Activated naive CD4-positive, alpha-beta T cell treated with anti-CD3 and anti-CD28 coated beads, Interleukin-2, amount 50 U/mL, for 24 hours (primary cell): ENCODE data around the gene BSDC1.

Source experiments
- H3K27ac Mint-ChIP-seq: one replicate; pipeline ENCODE4 v1.8.0; 2021; ENCODE audit warnings: mild to moderate bottlenecking, mixed read lengths
- H3K27me3 Mint-ChIP-seq: one replicate; pipeline ENCODE4 v1.8.0; 2021; ENCODE audit warnings: mixed read lengths
- H3K36me3 Mint-ChIP-seq: one replicate; pipeline ENCODE4 v1.8.0; 2021; ENCODE audit warnings: mixed read lengths
- H3K4me1 Mint-ChIP-seq: one replicate; pipeline ENCODE4 v1.8.0; 2021; ENCODE audit warnings: mixed read lengths
- H3K4me3 Mint-ChIP-seq: one replicate; pipeline ENCODE4 v1.8.0; 2021; ENCODE audit warnings: mild to moderate bottlenecking, mixed read lengths
- H3K9me3 Mint-ChIP-seq: one replicate; pipeline ENCODE4 v1.8.0; 2021; ENCODE audit warnings: mixed read lengths

Gene BSDC1

DNA sequence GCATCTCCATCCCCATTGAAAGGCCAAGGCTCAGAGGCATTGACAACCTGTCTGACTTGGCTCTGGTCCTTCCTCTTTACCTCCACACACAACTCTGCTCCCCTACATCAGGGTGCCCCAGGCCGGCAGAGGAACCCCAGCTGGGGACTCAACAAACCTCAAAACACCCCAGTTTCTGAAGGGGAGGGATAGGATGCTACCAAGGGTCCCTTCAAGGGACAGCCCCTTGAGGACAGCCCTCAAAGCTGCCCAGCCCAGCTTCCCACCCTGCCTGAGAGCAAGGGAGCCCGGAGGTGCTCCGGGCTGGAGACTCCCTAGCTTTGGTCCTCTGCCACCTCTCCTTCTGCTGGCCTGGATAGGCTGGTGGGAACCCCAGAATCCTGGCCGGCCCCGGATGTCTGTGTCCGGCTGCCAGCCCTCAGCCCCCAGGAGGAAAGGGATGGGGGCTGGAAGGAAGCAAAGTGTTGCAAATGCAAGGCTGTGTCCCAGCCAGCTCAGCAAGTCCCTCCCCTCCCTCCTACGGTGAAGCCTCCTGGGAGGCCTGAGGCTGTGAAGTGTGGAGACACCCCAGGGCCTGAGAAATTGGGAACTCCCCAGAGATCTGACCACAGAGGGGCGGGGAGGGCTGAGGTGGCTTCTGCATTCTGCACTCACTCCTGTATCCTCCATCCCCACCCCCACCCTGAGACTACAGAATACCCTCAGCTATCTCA is 57.1 kb downstream of the BSDC1 start:
- H3K27ac Mint-ChIP-seq = peak overlapping the region; percentile 74

GRCh38 chr1:32336591-32336932 is 57.7 kb downstream of the BSDC1 start:
- H3K4me3 Mint-ChIP-seq = peak overlapping the region; percentile 71
- H3K27me3 Mint-ChIP-seq = no peaks in the 10 kb centered on the region
- no peak overlapping the region for H3K27ac Mint-ChIP-seq
- peaks cover 49% of the 10 kb centered on the region for H3K4me1 Mint-ChIP-seq
- no peaks in the 10 kb centered on the region for H3K9me3 Mint-ChIP-seq
- H3K36me3 Mint-ChIP-seq = peaks cover 2% of the 10 kb centered on the region

More for the DNA sequence above, 57.1 kb downstream of the BSDC1 start:
- Mint-ChIP-seq H3K27me3 (no peaks in the 10 kb centered on the region), H3K4me1 (peaks cover 49% of the 10 kb centered on the region), H3K9me3 (no peaks in the 10 kb centered on the region), H3K4me3 (peak overlapping the region; percentile 71), H3K36me3 (no peaks in the 10 kb centered on the region)

- Mint-ChIP-seq H3K27ac (peak within 1 kb of the TSS; percentile 91), H3K9me3 (no peaks in the 10 kb centered on the region), H3K4me1 (peaks cover 49% of the 10 kb centered on the region), H3K27me3 (no peaks in the 10 kb centered on the region), H3K4me3 (peak within 1 kb of the TSS; percentile 91), H3K36me3 (peaks cover 4% of the 10 kb centered on the region)
Observed at GRCh38 chr1:32335790-32336590, 58.3 kb downstream of the BSDC1 start, which contains the start of gene MARCKSL1. Gene MARCKSL1, minus strand, starts transcription at chr1:32336233. Its CDS starts 200 bp downstream, at chr1:32336033.

DNA sequence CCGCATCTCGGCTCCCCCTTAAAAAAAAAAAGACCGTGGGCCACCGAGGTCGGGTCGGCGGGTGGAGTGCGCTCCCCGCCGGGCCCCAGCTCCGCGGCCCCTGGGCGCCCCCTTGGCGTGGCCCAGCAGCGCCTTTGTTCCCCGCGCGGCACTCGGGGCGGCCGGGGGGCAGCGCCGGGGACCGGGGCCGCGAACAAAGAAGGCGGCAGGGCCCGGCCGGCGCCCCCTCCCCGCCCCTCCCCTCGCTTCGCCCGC is 58.8 kb downstream of the BSDC1 start:
- H3K9me3 Mint-ChIP-seq = no peaks in the 10 kb centered on the region
- peak overlapping the region; percentile 91 for H3K4me3 Mint-ChIP-seq
- H3K27me3 Mint-ChIP-seq = no peaks in the 10 kb centered on the region
- H3K36me3 Mint-ChIP-seq = peaks cover 4% of the 10 kb centered on the region
- no peak overlapping the region for H3K27ac Mint-ChIP-seq
- peaks cover 49% of the 10 kb centered on the region for H3K4me1 Mint-ChIP-seq

GRCh38 chr1:32334864-32335534 is 59.2 kb downstream of the BSDC1 start:
- Mint-ChIP-seq H3K36me3 (peaks cover 4% of the 10 kb centered on the region), H3K9me3 (no peaks in the 10 kb centered on the region), H3K27me3 (no peaks in the 10 kb centered on the region), H3K4me3 (peak overlapping the region; percentile 91), H3K27ac (peak overlapping the region; percentile 91), H3K4me1 (peaks cover 49% of the 10 kb centered on the region)

DNA sequence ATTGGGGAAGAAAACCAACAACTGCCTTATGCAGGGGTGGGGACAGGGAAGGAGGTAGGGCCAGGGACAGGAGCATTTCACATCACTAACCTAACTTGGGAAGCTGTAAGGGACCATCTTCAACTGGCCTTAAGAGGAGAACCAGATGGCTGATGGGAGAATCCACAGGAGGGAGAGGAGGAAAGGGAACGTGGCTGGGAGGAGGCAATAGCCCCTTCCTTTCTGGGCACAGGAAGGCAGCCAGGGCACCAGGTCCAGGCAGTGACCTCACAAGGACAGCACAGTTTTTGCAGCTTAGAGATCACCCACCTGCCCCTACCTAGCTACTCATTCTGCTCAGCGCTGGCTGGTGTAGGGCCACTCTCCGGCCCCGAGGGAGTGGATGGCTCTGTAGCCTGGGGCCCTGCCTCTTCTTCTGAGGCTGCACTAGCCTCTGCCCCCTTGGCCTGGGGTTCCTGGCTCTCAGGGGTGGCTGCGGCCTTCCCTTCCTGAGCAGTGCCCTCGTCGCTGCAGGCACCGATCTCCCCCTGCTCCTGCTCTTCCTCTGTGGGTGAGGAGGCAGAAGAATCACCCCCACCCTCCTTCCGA is 59.9 kb downstream of the BSDC1 start:
- Mint-ChIP-seq H3K36me3 (peaks cover 7% of the 10 kb centered on the region), H3K4me3 (peak overlapping the region; percentile 91), H3K9me3 (no peaks in the 10 kb centered on the region), H3K27me3 (no peaks in the 10 kb centered on the region), H3K4me1 (peaks cover 48% of the 10 kb centered on the region), H3K27ac (peak overlapping the region; percentile 91)

DNA sequence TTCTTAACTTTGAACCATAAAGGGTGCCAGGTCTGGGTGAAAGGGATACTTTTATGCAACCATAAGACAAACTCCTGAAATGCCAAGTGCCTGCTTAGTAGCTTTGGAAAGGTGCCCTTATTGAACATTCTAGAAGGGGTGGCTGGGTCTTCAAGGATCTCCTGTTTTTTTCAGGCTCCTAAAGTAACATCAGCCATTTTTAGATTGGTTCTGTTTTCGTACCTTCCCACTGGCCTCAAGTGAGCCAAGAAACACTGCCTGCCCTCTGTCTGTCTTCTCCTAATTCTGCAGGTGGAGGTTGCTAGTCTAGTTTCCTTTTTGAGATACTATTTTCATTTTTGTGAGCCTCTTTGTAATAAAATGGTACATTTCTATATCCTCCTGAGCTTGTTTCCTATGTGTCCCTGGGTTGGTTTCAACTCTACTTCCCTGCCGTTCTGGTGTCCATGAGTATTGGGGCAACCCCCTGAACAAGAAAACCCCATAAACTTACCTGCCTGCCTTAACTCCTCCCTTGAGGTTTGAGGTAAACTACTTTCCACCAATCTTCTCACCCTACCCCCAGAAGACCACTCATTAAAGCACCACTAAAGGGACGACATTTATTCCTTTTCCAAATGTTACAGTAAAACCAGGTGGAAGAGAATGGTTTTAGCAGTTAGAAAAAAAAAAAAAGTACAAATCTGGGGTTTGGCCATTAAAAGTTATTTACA is 60.8 kb downstream of the BSDC1 start:
- peaks cover 9% of the 10 kb centered on the region for H3K36me3 Mint-ChIP-seq
- peak overlapping the region; percentile 57 for H3K27ac Mint-ChIP-seq
- H3K4me3 Mint-ChIP-seq = peak overlapping the region; percentile 58
- no peaks in the 10 kb centered on the region for H3K9me3 Mint-ChIP-seq
- H3K27me3 Mint-ChIP-seq = no peaks in the 10 kb centered on the region
- H3K4me1 Mint-ChIP-seq = peaks cover 42% of the 10 kb centered on the region

DNA sequence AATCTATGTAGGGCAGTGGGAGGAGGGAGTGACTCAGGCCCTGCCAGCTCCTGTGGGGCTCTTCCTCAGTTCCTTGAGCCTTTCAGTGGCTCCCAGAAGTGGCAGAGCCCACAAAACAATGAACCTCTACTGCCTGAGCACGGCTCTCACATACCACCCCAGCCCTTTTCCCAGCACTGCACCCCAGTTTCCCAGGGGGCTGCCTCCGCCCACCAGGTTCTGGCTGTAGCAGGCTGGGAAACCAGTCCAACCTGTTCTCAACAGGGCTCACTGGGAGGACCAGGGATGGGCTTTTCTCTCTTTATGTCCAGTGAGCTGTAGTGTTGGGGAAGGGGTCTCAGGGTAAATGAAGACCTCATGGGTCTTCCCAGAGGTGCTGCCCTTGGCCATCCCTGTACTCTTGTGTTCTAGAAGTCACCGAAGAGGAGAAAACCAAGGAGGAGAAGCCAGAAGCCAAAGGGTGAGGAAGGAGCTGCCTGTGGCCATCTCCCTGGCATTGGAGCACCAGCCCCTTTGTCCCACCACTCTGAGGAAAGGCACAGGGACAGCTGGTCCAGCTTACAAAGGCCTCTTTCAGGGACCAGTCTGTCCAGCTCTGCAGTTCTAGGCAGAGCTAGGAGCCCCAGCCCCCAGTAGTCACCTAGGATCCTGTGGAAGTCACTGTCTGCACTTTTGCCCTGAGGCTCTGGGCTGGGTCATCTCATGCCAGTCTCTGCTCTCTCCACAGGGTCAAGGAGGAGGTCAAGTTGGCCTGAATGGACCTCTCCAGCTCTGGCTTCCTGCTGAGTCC is 61.8 kb downstream of the BSDC1 start:
- Mint-ChIP-seq H3K27ac (peak overlapping the region; percentile 30), H3K36me3 (peaks cover 11% of the 10 kb centered on the region), H3K4me3 (no peak overlapping the region), H3K27me3 (no peaks in the 10 kb centered on the region), H3K4me1 (peaks cover 34% of the 10 kb centered on the region), H3K9me3 (no peaks in the 10 kb centered on the region)

DNA sequence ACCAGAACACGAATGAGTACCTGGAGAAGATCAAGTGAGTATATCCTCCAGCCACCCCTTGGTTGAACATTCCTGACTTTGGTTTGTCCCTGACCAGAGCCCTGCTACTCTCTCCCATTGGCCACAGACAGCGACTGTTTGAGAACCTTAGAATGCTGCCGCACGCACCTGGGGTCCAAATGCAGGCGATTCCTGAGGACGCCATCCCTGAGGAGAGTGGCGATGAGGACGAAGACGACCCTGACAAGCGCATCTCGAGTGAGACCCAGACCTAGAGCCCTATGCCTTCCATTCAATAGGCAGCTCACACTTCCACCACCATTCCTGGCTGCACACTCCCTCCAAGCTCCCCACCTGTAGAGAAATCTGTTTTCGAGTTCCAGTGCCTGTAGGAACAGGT is 62.7 kb downstream of the BSDC1 start:
- peak overlapping the region; percentile 31 for H3K27ac Mint-ChIP-seq
- peaks cover 13% of the 10 kb centered on the region for H3K36me3 Mint-ChIP-seq
- no peaks in the 10 kb centered on the region for H3K9me3 Mint-ChIP-seq
- no peak overlapping the region for H3K4me3 Mint-ChIP-seq
- H3K27me3 Mint-ChIP-seq = no peaks in the 10 kb centered on the region
- peaks cover 26% of the 10 kb centered on the region for H3K4me1 Mint-ChIP-seq

DNA sequence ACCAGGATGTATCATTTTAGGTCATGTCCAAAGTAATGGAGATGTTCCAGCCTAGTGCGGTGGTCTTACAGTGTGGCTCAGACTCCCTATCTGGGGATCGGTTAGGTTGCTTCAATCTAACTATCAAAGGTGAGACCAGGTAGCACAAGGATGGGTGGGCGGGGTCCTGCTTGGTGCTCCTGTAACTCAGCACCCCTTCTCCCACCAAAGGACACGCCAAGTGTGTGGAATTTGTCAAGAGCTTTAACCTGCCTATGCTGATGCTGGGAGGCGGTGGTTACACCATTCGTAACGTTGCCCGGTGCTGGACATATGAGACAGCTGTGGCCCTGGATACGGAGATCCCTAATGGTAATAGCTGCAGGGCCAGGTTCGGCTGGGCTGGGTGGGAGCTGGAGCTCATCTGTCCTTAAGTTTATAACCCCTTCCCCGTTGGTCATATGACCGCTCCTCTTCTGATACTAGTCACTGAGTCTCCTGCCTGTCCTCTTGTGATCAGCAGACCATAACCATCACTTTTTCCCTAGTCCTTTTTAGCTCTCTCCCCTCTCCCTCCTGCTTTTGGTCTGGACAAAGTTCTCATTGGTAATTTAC is 63.6 kb downstream of the BSDC1 start:
- peaks cover 26% of the 10 kb centered on the region for H3K4me1 Mint-ChIP-seq
- no peak overlapping the region for H3K27ac Mint-ChIP-seq
- no peaks in the 10 kb centered on the region for H3K27me3 Mint-ChIP-seq

GRCh38 chr1:32329931-32330466 is 64.2 kb downstream of the BSDC1 start:
- Mint-ChIP-seq H3K36me3 (peaks cover 16% of the 10 kb centered on the region), H3K4me3 (no peak overlapping the region), H3K27ac (peak overlapping the region; percentile 64), H3K9me3 (no peaks in the 10 kb centered on the region), H3K4me1 (peaks cover 31% of the 10 kb centered on the region), H3K27me3 (no peaks in the 10 kb centered on the region)

More for the DNA sequence above, 63.6 kb downstream of the BSDC1 start:
- Mint-ChIP-seq H3K36me3 (peaks cover 13% of the 10 kb centered on the region), H3K4me3 (no peak overlapping the region), H3K9me3 (no peaks in the 10 kb centered on the region)

DNA sequence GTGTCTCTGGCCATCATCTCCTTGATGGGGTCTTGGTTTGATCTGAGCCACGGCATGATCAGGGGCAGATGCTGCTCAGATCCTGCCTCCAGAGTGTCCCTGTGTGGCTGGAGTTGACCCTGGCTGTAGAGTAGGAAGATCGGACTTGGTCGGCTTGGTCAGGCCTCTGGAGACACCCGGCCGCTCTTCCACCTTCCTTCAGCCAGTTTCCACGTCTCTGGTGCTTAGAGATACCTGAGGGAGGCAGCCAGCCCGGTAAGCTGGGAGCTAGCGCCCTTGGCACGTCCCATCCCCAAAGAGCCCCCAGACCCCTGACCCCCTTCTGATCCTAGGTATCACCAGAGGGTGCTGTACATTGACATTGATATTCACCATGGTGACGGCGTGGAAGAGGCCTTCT is 67.0 kb downstream of the BSDC1 start:
- H3K9me3 Mint-ChIP-seq = no peaks in the 10 kb centered on the region
- peaks cover 18% of the 10 kb centered on the region for H3K36me3 Mint-ChIP-seq
- H3K4me1 Mint-ChIP-seq = peaks cover 31% of the 10 kb centered on the region
- H3K4me3 Mint-ChIP-seq = no peak overlapping the region
- no peak overlapping the region for H3K27ac Mint-ChIP-seq
- H3K27me3 Mint-ChIP-seq = no peaks in the 10 kb centered on the region

- H3K36me3 Mint-ChIP-seq = peaks cover 6% of the 10 kb centered on the region
- peak overlapping the region; percentile 56 for H3K4me3 Mint-ChIP-seq
- H3K9me3 Mint-ChIP-seq = no peaks in the 10 kb centered on the region
- H3K27me3 Mint-ChIP-seq = no peaks in the 10 kb centered on the region
- peaks cover 43% of the 10 kb centered on the region for H3K4me1 Mint-ChIP-seq
- peak overlapping the region; percentile 90 for H3K27ac Mint-ChIP-seq
Observed at GRCh38 chr1:32321712-32322291, 72.4 kb downstream of the BSDC1 start.
